Measurements from ENCODE around the gene FRMPD2. TPM values are rescaled to one million over a fixed set of nuclear protein-coding genes. Genes with fewer than 3 reads are reported as not detected.
"Not testable (repeated sequence)": the region's sequence is repeated elsewhere in the genome, so short reads cannot be mapped to it uniquely, and the experiment has no call there.

The FRMPD2 gene
- total RNA-seq, 1 experiment from 2014 or later, result not detected

DNA sequence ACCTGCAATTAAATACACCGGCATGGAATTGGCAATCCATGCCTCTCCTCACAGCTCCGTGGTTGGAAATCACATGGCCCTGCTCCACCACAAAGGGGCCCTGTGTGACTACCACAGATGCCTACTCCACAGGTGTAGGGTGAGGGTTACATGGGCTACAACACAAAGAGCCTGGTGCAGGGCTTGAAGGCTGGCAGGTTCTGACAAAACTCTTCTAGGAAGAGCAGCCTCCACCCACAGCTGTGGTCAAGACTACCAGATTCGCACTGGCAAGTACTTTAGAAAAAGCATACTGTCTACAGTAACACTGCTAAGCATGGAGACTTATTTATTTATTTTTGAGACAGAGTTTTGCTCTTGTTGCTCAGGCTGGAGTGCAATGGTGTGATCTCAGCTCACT lies 126.9 kb downstream of the FRMPD2 start:
- H3K36me3 ChIP-seq (ENCODE audit: control insufficient read depth, insufficient read depth, low read length); DNase-seq; intact Hi-C loops (cut with micrococcal nuclease; ENCODE audit: unreplicated experiment); BruUV-seq (replicated peaks); H3K9me3 Mint-ChIP-seq (ENCODE audit: unreplicated experiment); H3K27me3 ChIP-seq (replicated peaks; ENCODE audit: control insufficient read depth, insufficient read depth, low read length); H3K4me1 Mint-ChIP-seq (ENCODE audit: low read depth, unreplicated experiment); H3K9me3 ChIP-seq; H3K4me3 ChIP-seq (ENCODE audit: low read depth, low read length); H3K4me1 ChIP-seq; H3K27me3 Mint-ChIP-seq (ENCODE audit: insufficient read depth, unreplicated experiment); H3K27ac Mint-ChIP-seq (ENCODE audit: unreplicated experiment); POLR2A ChIA-PET; H3K4me3 Mint-ChIP-seq (ENCODE audit: unreplicated experiment); H3K36me3 Mint-ChIP-seq (ENCODE audit: insufficient read depth, unreplicated experiment); CTCF ChIA-PET: not testable (repeated sequence)

DNA sequence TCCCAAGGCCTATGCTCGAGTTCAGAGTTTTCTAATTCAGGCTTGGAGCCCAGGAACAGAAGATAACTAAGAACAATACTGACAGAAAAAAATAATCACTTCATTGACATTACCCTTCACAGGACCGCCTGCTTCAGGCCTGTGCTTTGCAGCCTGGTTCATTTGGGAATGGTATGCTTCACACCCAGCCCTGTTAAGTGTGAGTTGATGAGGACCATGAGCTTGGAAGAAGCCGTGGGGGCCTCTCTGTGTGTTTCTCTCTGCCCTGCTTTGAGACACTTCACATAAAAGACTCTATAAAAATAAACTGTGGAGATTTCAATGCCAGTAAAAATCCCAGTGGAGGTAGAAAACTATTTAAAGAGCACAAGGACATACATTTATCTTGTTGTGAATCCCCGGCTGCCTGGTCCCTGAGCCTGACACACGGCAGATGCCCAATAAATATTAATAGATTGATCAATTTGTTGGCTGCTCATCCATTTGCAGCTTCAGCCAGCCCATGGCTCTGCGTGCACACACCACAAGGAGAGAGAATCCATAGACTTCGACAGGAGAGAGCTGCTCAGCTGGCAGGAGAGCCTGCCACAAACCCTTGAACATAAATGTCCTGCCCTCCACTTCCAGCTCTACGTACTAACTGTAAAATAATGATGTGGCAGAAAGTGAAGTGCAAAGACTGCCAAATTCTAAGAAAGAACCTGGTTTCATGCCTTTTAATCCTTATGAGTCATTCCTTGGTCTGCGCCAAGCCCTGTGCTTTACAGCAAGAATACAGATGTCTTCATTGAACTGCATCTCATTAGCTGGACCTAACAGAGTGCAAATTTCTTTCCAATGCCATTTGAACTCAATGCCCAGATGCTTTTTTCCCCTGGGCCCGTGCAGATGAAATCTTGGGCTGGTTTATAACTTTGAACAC lies 130.5 kb downstream of the FRMPD2 start:
- H3K27ac Mint-ChIP-seq (ENCODE audit: unreplicated experiment); H3K4me3 Mint-ChIP-seq (ENCODE audit: unreplicated experiment): not testable (repeated sequence)

DNA sequence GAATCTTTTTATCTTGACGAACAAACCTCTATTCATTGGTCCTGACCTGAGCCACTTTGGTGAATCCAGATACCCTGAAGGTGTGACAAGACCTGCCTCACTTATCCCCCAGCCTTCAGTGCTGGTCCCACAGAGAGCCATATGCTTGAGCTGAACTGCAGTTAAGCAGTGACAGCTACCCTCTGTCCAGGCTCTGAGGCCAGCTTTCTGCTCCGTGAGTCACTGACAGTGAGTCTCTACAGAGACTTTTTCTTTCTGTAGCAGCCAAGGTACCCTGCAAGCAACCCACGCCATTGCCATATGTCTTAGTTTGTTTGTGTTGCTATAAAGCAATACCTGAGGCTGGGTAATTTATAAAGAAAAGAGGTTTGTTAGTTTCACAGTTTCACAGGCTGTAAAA lies 133.5 kb downstream of the FRMPD2 start:
- intact Hi-C loops (cut with micrococcal nuclease; ENCODE audit: unreplicated experiment); H3K27me3 Mint-ChIP-seq (ENCODE audit: insufficient read depth, unreplicated experiment); H3K4me1 ChIP-seq; CTCF ChIA-PET; POLR2A ChIA-PET; H3K36me3 ChIP-seq (ENCODE audit: control insufficient read depth, insufficient read depth, low read length); H3K27me3 ChIP-seq (replicated peaks; ENCODE audit: control insufficient read depth, insufficient read depth, low read length); DNase-seq; H3K27ac Mint-ChIP-seq (ENCODE audit: unreplicated experiment); BruUV-seq (replicated peaks); H3K4me1 Mint-ChIP-seq (ENCODE audit: low read depth, unreplicated experiment); H3K9me3 ChIP-seq; H3K36me3 Mint-ChIP-seq (ENCODE audit: insufficient read depth, unreplicated experiment); H3K4me3 ChIP-seq (ENCODE audit: low read depth, low read length); H3K9me3 Mint-ChIP-seq (ENCODE audit: unreplicated experiment); H3K4me3 Mint-ChIP-seq (ENCODE audit: unreplicated experiment): not testable (repeated sequence)

More for the DNA sequence above, 130.5 kb downstream of the FRMPD2 start:
- H3K9me3 ChIP-seq; H3K9me3 Mint-ChIP-seq (ENCODE audit: unreplicated experiment); H3K4me1 Mint-ChIP-seq (ENCODE audit: low read depth, unreplicated experiment); intact Hi-C loops (cut with micrococcal nuclease; ENCODE audit: unreplicated experiment); H3K4me1 ChIP-seq; H3K27me3 ChIP-seq (replicated peaks; ENCODE audit: control insufficient read depth, insufficient read depth, low read length); DNase-seq; BruUV-seq (replicated peaks); POLR2A ChIA-PET; H3K4me3 ChIP-seq (ENCODE audit: low read depth, low read length); CTCF ChIA-PET; H3K36me3 ChIP-seq (ENCODE audit: control insufficient read depth, insufficient read depth, low read length); H3K27me3 Mint-ChIP-seq (ENCODE audit: insufficient read depth, unreplicated experiment); H3K36me3 Mint-ChIP-seq (ENCODE audit: insufficient read depth, unreplicated experiment): not testable (repeated sequence)

DNA sequence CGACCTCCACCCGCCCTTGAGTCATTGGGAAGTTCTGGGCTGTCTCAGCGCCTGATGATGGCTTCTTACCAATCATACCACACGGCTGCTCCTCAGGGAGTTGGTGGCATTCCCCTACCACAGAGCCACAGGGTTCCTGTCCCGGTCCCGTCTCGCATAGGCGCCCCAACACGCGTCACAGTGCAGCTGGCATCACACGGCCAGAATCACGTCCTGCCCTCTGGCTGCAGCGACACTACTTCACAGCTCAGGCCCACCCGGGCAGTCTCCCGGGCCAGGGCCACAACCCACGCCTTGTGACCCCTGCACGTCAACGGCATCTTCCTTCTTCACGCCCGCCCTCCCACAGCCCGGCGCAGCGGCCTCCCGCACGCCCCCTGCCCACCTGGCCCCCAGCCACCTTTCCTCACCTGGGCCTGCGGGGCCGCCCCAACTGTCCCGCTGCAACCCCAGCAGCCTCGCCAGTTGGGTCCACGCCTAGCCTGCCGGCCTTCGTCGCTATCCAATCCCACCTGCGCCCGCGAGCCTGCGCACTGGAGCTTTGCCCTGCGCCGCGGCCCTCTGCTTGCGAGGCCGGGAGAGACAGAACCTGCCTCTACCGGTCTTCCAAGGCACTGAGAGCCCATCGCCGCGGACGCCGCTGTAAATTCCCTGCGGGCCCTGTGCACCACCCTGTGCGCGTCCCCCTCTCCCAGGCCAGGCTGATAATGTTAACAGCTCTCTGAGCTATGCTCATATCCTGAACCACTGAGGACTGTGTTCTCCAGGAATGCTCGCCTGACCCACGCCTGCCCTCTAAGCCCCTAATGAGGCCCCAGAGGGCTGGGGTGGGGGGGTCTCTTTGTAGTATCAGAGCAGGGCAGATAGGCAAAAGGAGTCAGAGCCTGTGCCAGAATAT lies 134.3 kb downstream of the FRMPD2 start:
- CTCF ChIA-PET; H3K27me3 Mint-ChIP-seq (ENCODE audit: insufficient read depth, unreplicated experiment); H3K4me3 ChIP-seq (ENCODE audit: low read depth, low read length); H3K36me3 Mint-ChIP-seq (ENCODE audit: insufficient read depth, unreplicated experiment); H3K27me3 ChIP-seq (replicated peaks; ENCODE audit: control insufficient read depth, insufficient read depth, low read length); H3K9me3 Mint-ChIP-seq (ENCODE audit: unreplicated experiment); H3K27ac Mint-ChIP-seq (ENCODE audit: unreplicated experiment); POLR2A ChIA-PET; H3K36me3 ChIP-seq (ENCODE audit: control insufficient read depth, insufficient read depth, low read length); intact Hi-C loops (cut with micrococcal nuclease; ENCODE audit: unreplicated experiment); H3K9me3 ChIP-seq; H3K4me1 ChIP-seq; BruUV-seq (replicated peaks); H3K4me3 Mint-ChIP-seq (ENCODE audit: unreplicated experiment); H3K4me1 Mint-ChIP-seq (ENCODE audit: low read depth, unreplicated experiment): not testable (repeated sequence)
- peak in 1 of 2 experiments; percentile 14 for DNase-seq

DNA sequence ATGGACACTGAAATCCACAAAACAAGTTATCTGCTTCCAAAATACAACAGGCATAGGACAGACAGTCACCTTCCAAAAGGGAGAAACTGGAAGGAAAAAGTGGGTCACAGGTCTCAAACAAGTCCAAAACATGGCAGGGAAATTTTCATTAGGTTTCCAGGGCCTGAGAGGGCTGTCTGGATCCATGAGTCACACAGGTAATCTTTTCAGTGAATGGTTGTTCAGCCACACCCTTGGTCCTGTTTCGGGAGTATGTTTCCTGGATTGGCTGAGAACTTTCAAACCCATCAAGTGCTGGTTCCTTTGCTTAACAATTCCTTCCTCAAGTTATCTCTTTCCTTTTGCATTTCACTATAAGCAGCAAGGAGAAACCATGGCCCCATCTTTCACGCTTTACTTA lies 145.5 kb downstream of the FRMPD2 start:
- POLR2A ChIA-PET; H3K4me1 Mint-ChIP-seq (ENCODE audit: low read depth, unreplicated experiment); H3K36me3 Mint-ChIP-seq (ENCODE audit: insufficient read depth, unreplicated experiment); H3K9me3 ChIP-seq; H3K4me3 ChIP-seq (ENCODE audit: low read depth, low read length); intact Hi-C loops (cut with micrococcal nuclease; ENCODE audit: unreplicated experiment); DNase-seq; H3K27me3 ChIP-seq (replicated peaks; ENCODE audit: control insufficient read depth, insufficient read depth, low read length); H3K27ac Mint-ChIP-seq (ENCODE audit: unreplicated experiment); H3K9me3 Mint-ChIP-seq (ENCODE audit: unreplicated experiment); H3K4me3 Mint-ChIP-seq (ENCODE audit: unreplicated experiment); H3K27me3 Mint-ChIP-seq (ENCODE audit: insufficient read depth, unreplicated experiment); H3K36me3 ChIP-seq (ENCODE audit: control insufficient read depth, insufficient read depth, low read length); CTCF ChIA-PET; BruUV-seq (replicated peaks); H3K4me1 ChIP-seq: not testable (repeated sequence)

DNA sequence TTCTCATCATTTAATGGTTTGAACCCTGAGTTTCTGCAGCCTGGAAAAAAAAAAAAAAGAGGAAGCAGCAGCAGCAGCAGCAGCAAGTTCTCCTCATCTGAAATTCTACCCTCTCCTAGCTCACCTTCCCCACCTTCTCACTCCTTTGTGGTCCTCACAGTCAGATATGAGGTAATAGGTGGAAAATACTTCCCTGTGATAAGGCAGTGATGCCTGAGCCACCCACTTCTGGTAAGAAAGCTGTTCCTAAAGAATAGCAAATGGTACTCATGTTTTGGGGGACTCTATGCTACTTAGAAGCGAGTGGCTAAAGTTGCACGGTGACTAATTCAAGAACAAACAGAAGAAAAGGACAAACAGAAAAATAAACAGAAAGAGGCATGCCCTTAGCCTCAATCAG lies 148.2 kb downstream of the FRMPD2 start:
- DNase-seq; H3K27me3 ChIP-seq (replicated peaks; ENCODE audit: control insufficient read depth, insufficient read depth, low read length); intact Hi-C loops (cut with micrococcal nuclease; ENCODE audit: unreplicated experiment); H3K4me1 Mint-ChIP-seq (ENCODE audit: low read depth, unreplicated experiment); H3K36me3 Mint-ChIP-seq (ENCODE audit: insufficient read depth, unreplicated experiment); H3K4me1 ChIP-seq; H3K27ac Mint-ChIP-seq (ENCODE audit: unreplicated experiment); H3K9me3 Mint-ChIP-seq (ENCODE audit: unreplicated experiment); BruUV-seq (replicated peaks); POLR2A ChIA-PET; H3K9me3 ChIP-seq; H3K36me3 ChIP-seq (ENCODE audit: control insufficient read depth, insufficient read depth, low read length); H3K4me3 Mint-ChIP-seq (ENCODE audit: unreplicated experiment); H3K4me3 ChIP-seq (ENCODE audit: low read depth, low read length); H3K27me3 Mint-ChIP-seq (ENCODE audit: insufficient read depth, unreplicated experiment); CTCF ChIA-PET: not testable (repeated sequence)

Data from Caco-2 (cell line).